Stimulated activated CD8-positive, alpha-beta memory T cell treated with anti-CD3 and anti-CD28 coated beads, Interleukin-15, amount 100 ng/mL, for 24 hours (primary cell): ENCODE results near the gene IL25.

Source experiments
- DNase-seq: peaks from one replicate; pipeline ENCODE4 v3.0.0-alpha.2; 2020; ENCODE audit warnings: low read depth

IL25 gene

DNA sequence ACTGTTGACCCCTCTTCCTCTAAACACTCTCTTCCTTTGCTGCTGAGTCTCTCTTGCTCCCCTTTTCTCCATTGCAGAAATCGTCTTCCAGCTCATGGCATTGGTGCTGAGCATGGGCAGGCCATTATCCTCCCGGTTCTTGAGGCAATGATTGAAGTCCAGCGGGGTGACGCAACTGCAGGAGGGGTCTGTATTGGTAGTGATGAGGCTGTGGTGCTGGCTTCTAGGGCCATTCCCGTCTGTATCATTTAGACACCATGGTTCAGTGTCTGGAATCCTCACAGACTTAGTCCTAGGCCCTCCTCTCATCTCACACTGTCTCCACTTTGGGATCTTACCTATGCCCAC is 19.2 kb upstream of the IL25 start:
- DNase-seq: no peak

DNA sequence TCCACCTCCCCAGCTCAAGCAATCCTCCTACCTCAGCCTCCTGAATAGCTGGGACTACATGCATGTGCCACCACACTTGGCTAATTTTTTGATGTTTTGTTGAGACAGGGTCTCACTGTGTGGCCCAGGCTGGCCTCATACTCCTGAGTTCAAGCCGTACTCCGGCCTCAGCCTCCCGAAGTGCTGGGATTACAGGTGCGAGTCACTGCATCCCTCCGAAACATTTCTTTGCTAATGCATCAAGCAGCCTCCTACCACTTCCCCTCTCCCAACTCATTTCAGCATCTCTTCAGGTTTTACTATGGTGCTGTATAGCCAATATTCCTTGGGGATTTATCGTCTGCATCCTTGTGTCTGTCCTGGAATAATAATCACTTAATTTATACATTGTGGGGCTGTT is 17.6 kb upstream of the IL25 start:
- DNase-seq: no peak

DNA sequence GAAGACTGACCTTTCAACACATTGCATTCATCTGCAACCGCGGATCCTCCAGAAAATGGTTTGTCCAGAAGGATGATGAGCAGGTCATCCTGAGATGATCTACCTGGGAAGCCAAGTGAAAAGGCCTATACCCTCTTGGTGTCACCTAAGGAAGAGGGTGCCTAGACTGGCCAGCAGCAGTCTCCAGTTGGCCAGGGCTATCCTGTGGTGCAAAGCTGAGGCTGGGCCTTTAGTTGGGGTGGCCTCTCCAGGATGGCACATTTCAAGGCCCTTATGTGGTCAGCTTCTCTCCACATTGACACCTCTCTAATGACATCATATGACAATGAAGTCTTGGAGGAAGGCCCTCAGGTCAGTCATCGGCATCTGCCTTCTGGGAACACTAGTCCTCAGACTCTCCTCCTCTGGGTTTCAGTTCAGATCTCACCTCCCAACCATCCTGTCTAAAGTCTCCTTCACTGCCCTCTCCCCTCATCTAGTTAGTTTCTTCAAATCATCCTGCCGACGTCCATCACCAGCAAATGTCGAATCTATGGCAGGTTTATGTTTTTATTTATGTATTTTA is 16.7 kb upstream of the IL25 start:
- DNase-seq: no peak

DNA sequence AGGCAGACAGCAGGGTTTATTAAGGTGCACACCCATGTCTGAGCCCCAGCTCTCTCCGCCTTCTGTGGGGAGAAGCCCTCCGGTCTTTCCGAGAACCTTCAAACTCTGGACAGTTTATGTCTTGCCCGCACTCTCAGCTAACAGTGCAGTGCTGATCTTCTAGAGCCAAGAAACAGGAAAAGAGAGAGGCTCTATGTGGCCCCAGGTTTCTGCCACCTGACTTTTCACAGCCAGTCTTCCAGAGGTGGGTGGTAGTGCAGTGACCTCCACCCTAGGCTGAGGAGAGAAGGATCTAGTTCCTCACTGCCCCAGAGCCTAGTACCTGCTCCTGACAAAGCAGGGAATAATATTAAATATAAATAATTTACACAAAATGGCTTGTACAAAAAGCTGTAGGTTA is 15.9 kb upstream of the IL25 start:
- DNase-seq: no peak

DNA sequence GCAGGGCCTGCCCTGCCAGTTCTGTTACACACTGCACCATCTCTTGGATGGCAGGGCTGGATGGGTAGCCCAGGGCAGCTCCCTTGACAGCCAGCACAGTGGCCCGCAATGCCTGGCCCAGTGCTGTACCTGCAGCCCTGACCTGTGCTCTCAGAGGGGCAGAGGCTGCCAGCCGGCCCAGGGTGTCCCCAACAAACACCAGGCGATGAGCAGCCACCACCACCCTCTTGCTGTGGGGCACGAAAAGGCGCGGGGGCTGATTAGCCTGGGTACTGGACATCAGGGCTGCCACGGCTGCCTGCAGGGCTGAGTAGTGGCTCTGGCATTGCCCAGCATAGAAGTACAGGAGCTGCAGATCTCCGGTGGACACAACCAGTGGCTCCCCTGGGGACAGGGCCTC is 15.3 kb upstream of the IL25 start:
- DNase-seq: no peak

DNA sequence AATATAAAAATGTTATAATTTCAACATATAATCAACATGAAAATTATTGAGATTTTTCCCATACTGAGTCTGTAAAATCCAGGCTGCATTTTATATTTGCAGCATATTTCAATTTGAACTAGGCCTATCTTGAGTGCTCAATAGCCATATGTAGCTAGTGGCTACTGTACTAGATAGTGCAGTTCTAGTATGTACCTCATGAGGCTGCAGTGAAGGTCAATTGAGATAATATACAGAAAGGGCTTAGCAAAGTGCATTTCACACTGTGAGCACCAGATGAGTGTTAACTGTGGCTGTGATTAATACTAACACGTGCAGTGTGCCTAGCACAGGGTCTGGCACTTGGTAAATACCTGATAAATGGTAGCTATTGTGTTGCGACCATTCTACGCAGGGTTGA is 14.6 kb upstream of the IL25 start:
- no peak for DNase-seq

DNA sequence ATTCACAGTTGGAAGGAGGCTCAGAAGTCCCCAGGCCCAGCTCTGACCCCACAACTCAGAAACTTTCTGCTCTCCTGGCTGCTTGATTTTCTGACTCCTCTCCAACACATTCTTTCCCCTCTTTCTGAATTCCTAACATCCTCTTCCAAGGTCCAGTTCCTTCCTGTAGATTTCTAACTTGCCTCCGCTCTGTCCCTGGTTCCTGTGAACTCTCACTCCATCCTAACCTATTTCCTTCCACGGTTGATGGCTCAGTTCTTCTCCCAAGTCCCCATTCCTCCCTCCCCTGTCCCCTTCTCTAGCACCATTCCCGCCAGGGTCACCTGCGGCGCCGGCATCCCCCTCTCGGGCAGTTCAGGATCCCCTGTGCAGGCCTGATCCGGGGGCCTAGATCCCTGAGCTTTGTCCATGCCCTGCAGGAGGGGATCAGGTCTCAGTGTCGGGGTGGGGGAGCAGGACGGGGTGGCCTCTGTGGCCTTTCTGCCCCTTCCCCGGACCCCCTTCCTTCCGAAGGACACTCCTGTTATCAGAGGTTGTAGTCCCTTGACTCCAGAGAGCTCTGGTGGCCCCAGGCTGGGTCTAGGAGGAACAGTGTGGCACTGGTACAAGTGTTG is 13.9 kb upstream of the IL25 start:
- DNase-seq: no peak

DNA sequence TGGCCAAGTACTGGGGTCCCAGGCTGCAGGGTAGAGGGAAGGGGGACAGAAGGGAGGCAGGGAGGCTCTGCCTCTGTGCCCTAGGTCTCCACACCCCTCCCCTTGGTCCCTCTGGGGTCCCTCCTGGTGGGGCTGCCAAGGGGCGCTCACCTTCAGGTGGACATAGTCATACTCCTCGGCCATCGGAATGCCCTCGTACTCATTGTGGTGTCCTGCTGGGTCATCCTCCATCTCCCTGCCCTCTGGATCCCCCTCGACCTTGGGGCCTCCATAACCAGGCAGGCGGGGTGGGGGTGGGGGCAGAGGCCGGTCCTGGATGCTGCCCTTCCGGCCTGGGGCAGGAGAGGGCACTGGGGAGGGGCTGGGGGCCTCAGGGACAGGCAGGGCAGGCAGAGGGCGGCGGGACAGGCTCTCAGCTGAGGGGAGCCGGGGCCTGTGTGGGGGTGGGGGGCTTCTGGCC is 13.4 kb upstream of the IL25 start:
- DNase-seq: no peak

DNA sequence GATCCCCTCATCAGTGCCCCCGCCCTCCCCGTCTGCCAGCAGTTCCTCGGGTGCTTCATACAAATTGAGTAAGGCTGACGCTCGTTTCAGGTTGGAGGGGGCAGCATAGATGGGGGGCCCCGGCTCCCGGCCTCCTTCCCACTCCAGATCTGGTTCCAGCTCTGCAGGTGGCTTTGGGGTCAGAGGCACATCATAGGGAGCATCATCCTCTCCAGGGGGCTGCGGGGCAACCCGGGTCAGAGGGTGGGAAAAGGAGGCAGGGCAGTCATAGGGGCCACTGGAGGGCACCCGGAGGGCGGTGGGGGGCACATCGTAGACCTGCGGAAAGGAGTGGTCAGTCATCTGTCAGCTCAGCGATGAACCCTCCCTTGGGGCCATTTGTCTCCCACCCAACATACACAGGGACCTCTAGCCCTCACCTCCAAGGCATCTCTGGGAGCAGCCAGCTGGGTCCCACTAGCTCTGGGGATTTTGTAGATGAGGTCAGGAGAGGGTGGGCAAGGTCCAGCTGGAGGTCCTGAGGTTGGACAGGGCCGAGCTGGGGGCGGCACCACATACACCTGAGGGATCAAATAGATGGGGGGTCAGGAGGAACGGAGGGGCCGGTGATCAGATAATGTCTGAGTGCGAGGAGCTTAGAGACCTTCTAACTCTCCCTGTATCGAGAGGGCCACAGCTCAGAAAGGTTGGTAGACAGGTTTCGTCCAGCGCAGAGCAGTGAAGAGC is 12.7 kb upstream of the IL25 start:
- no peak for DNase-seq

DNA sequence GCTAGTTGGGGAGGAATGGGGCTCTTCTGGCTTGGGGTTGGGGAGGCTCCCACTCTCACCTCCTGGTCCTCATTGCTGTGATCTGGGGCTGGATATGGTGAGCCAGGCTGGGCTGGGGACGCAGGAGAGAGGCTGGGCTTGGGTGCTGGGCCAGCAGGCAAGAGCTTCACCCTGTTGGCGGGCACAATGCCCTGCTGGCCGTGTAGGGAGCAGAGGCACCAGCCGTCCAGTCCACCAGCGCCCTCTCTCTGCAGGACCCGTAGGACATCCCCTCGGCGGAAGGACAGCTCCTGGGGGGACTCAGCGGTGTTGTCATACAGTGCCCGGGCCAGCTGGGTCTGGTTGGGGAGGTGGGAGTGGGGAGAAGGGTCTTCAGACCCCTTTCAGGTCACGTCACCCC is 12.1 kb upstream of the IL25 start:
- no peak for DNase-seq

DNA sequence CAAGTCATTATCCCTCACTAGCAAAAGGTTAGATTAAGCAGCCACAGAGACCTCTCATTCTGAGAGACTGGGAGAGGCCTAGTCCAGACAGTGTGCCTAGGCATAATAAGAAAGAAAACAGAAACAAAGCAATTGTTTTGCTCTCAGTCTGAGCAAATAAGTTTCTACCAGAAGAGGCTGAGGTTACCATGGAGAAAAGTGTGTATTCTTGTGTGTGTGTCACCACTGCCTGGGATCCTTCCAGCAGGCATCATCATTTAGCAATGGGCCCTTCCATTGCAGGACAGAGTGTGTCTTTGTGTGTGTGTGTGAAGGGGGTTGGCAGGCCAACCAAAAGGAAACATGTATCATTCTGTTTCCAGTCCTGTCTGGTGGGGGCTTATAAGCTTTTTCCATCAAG is 11.3 kb upstream of the IL25 start:
- no peak for DNase-seq

DNA sequence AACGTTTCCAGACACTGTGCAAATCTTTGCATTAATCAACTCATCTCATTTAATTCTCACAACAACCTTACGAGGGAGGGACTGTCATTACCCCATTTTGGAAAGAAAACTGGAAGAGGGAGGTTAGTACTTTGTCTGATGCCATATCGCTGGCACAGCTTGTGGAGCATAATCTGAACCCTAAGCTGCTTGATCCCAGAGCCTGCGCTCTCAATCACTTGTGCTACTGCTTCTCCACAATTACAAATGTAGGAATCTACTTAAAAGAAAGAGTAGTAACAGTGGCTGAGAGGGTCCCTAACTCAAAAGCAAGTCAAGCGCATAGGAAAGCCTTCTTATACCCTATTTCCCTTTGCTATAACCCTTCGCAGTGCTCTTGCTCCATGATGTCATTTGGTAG is 10.8 kb upstream of the IL25 start:
- DNase-seq: no peak

DNA sequence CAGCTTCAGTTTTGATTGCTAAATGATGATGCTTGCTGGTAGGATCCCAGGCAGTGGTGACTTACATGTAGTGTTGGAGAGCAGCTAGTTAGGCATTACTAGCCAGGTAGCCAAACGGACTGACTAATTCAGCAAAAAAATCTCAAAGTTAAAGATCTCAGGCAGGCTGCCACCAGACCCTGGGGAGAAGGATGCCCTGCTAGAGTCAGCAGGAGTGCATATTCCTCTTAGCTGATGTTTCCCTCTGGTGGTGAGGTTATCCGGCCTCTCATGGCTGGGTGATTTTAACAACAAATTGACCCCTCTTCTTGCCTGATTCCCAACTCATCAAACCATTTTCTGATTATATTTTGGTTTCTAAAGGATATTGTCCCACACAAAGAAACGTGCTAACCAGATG is 10.4 kb upstream of the IL25 start:
- DNase-seq: no peak

DNA sequence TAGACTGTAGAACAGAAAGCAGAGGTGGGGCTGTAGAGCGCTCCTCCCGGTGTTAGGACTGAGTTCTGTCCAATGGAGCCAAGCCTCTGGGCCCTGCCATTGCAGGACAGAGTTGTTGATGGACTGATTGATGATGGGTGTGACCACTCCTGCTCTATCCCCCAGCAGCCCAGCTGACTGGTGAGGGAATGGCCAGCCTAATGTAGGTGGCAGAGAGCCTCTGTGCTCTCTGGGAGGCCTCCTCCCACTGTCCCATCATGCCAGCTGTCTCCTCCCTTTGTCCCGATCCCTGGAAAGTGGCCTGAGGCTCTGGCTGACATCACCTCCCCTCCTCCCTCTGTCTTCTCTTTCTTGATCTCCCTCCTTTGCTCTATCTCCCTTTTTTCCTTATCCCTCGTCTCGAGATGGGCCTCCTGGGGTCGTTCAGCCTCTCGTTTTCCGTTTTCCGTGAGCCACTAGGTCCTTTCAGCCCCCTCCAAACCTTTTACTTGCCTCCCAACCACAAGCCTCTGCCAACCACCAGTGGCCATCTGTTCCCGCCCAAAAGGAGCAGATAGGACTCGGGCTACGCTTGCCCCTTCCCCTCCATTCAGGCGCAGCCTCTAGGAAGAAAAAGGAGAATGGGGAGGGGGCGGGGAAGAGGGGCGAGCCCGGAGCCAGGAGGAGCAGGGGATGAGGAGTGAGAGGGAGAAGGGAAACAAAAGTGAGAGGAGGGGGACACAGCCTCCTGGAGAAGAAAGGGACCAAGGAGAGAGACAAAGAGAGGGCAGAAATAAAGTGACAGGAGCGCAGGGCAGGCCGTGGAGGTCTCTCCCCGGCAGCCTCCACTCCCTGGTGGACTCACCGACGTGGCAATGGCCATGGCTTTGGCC is 8.2 kb upstream of the IL25 start:
- DNase-seq: no peak

DNA sequence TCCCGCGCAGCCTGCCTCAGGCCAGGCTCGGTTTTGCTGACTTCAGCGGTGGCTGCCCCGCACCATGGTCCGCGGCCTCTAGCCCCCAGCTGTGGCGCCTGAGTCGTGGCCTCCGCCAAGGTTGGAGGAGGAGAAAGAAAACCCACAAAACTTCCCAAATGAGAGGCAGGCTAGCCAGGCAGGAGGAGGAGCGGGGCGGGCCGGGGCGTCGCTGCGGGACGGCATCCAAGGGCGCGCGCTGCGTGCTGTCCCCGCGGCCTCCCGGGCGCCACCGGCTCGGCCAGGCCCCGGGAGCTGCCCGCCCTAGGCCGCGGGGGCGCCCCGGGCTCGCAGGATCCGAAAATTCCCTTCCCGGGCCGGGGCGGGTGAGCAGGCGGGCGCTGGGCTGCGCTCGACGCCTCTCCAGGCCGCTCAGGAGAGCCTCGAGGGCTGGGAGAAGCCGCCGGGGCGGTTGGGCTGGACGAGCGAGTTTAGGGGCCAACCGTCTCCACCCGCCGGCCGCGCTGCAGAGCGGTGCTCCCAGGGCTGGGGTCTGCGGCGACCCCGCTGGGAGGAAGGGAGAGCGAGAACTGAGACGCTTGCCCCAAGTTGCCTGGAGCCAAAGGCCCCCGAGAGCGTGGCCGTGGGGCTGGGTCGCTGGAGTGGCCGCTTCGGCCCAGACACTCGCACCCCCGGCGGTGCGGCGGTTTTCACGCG is 7.4 kb upstream of the IL25 start, which contains the start of gene EFS:
Gene EFS, minus strand, starts transcription at position 137 of the 696 bp plus-strand sequence. CDS start 147 bp downstream, outside the sequence.
- DNase-seq: no peak

DNA sequence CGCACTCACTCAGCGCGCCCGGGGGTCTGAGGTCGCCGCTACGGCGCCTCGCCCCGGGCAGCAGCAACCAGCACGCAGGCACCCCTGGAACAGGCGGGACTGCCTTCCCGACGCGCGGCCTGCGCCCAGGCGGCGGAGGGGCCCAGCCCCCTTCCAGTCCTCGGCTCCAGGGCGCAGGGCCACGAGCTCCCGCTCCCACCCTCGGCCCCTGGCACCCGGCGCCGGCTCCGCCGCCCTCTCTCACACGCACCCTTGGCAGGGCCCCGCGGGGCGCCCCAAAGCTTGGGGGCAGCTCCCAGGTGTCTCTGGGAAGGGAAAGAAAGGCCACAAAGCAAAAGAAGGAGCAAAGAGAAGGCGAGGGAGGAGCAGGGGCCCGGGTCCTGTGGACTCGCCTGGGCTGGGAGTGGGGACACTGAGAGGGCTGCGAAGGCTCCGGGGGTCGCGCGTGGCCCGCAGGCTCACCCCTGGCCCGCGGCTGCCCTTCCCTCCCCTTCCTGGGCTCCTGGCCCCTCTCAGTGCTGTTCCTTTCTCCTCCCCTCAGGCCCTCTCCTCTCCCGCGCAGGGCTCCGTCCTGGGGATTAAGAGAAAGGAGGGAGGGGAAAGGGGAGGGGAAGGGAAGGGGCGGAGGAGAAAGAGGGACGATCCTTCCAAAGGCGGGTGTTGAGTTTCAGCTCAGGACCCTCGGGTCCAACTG is 6.7 kb upstream of the IL25 start:
- DNase-seq: no peak

DNA sequence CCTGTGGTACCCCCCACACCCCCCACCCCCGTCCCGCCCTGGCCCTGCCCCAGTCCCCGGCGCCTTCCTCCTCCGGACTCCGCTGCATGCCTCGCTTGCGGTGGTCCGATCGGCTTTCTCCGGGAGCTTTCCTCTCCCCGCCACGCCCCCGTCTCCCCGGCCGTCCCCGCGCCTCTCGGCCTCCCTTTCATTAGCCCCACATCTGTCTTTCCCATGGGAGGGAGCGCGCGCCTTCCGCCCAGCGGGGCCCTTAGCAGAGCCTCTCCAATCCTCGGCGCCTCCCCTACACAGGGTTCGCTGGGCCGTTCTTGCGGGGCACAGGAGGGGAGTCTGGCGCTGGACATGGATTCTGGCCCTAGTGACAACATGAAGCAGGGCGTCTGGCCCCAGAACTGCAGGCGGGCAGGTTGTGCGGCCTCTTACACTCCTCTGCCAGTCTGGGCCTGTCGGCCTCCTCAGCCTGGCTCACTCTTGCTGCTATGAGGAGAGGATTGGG is 6.1 kb upstream of the IL25 start:
- no peak for DNase-seq

DNA sequence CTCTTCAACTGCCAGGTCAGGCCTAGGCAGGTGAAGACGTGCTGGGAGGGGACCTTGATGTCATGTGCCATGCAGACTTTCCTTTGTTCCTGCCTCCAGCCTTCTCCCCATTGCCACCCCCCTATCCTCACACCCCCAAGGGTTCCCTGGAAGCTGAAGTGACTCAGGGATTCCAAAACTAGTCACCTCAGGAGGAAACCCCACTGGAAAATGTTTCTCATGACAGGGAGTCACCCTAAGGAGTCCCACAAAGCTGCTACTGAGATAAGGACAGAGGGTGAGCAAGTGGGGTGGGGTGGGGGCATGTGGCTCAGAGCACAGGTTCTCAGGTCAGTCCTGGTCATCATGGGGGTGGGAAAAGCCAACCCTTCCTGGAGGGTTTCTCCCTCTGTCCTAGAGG is 2.4 kb upstream of the IL25 start:
- DNase-seq: no peak

DNA sequence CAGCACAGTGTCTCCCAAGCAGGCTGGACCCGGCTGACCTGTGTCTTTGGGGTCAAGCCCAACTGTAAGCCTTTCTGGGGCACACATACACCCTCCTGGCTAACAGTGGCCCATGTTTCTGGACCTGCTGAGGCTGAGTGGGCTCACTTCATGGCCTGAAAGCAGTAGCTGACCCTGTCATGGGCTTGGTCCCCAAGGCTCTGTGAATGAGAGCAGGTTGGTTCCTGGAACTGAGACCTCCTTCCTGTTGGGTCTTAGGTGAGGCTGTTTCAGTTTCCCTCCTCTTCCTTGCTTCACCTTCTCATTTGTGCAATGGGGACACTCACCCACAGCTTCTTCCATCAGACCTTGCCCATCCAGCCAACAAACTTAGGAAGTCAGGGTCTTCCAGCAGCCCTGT is 744 bp upstream of the IL25 start:
- DNase-seq: no peak

DNA sequence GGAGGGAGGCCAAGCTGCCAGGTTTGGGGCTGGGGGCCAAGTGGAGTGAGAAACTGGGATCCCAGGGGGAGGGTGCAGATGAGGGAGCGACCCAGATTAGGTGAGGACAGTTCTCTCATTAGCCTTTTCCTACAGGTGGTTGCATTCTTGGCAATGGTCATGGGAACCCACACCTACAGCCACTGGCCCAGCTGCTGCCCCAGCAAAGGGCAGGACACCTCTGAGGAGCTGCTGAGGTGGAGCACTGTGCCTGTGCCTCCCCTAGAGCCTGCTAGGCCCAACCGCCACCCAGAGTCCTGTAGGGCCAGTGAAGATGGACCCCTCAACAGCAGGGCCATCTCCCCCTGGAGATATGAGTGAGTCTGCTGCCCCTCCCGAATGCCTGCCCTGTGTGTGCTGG is 432 bp downstream of the IL25 start:
- no peak for DNase-seq

DNA sequence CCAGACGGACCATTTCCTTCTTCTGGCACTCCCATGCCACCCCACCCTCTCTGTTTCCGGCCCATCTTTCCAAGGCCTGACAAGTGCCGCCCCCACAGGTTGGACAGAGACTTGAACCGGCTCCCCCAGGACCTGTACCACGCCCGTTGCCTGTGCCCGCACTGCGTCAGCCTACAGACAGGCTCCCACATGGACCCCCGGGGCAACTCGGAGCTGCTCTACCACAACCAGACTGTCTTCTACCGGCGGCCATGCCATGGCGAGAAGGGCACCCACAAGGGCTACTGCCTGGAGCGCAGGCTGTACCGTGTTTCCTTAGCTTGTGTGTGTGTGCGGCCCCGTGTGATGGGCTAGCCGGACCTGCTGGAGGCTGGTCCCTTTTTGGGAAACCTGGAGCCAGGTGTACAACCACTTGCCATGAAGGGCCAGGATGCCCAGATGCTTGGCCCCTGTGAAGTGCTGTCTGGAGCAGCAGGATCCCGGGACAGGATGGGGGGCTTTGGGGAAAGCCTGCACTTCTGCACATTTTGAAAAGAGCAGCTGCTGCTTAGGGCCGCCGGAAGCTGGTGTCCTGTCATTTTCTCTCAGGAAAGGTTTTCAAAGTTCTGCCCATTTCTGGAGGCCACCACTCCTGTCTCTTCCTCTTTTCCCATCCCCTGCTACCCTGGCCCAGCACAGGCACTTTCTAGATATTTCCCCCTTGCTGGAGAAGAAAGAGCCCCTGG is 3.1 kb downstream of the IL25 start:
- DNase-seq: no peak
